ENCODE results near the gene ENTPD1.

The ENTPD1 gene

DNA sequence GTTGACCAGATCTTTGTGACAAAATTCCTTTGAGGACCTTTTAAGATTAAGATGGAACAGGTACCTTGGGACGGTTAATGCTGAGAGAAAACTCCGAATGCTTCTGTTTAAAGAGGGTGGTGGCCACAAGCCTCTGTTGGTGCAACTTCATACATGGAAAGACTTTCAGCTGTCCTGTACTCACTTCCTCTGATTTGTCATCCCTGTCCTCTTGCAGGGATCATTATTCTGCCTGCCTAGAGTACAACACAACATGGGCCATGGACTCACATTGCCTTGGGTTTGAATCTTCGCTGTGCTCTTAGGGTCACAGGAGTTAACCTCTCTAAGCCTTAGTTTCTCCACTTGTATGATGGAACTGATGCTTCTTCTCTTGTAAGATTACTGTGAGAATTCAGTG lies 75.1 kb downstream of the ENTPD1 start:
- DNase-seq: no peak

DNA sequence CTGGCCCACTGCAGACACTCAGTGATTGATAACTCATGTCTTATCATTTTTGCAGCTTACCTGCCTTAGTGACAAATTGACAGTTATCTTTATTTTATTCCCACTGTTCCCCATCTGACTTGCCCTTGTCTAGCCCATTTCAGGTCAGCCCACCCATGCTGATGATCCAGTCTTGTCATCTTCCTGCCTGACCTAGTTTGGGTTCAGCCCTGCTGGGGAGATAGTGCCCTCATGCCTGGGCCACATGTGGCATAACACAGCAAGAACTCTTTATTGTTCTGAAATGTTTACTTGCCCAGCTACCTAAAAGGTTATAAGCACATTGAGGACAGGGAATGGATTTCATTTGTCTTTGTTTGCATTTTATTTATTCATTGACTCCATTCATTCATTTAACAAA lies 75.6 kb downstream of the ENTPD1 start:
- DNase-seq: no peak

DNA sequence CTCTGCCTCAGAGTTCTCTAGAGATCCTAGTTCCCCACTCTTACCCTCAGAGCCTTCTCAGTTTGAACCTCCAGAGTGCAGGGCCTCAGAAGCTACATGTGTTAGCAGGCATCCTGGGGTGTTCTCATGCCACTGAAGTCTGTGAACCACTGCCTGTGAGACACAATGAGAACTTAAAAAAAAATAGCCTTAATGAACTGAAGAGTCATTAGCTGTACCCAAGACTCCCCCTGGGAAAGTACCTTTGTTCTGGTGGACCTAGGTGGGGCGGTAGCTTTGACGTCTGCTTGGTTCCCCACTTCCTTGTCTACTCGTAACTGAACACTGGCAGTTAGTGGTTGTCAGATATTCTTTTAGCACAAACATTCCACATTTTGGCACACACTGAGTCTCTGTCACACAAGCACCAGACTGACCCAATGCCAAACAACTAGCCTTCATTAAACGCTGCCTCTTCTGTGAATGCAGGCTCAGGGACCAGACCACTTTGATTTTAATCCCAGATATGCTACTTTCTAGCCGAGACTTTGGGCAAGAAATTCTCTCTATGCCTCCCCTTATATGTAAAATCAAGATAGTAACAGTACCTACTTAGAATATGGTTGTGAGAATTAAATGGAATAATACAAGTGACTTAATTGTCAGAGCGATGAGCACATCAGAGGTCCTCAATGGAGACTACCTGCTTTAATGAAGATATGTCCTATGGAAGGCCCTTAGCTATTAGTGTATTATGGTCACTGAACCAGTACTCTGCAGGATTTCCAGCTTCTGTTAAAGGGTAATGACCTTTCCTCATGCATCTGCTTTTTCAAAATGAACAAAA lies 76.5 kb downstream of the ENTPD1 start:
- no peak for DNase-seq

DNA sequence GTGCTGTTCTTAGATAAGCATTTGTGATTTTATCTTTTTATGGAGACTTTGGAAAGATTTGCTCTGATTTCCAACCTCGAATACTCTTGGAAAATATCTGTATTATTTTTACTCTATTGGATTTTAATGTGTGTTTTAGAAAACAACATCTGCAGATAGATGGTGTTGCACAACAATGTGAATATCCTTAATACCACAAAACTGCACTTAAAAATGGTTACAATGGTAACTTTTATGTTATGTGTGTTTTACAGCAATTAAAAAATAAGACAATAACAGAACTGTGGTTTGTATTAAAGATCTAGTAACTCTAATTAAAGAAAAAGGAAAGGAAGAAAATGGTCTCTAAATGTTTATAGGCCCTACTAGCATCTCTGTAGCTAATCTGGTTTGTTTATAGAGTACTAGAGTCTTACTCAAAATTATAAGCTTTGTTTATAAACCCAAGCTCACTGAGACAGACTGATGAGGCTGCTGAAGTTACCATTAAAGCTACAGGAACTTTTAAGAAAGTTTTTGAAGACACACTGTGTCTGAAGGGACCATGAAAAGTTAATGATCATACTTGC lies 77.2 kb downstream of the ENTPD1 start:
- no peak for DNase-seq

DNA sequence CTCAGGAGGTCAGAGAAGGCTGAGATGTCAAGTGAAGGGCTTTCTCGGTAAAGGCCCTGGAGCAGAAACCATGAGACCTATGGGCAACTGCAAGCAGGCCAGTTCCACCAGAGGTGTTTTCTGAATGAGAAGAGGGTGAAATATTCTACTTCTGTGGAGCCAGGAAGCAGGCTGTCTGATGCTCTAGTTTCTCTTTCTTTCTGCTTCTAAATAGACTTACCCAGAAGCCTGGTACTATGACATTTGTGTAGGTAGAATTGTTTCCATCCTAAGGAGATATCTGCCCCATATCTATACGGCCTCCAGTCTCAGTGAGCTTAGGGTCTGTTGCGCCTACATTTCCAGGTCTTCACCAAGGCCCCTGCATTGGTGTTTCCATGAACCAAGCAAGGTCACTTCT lies 78.4 kb downstream of the ENTPD1 start:
- DNase-seq: no peak

DNA sequence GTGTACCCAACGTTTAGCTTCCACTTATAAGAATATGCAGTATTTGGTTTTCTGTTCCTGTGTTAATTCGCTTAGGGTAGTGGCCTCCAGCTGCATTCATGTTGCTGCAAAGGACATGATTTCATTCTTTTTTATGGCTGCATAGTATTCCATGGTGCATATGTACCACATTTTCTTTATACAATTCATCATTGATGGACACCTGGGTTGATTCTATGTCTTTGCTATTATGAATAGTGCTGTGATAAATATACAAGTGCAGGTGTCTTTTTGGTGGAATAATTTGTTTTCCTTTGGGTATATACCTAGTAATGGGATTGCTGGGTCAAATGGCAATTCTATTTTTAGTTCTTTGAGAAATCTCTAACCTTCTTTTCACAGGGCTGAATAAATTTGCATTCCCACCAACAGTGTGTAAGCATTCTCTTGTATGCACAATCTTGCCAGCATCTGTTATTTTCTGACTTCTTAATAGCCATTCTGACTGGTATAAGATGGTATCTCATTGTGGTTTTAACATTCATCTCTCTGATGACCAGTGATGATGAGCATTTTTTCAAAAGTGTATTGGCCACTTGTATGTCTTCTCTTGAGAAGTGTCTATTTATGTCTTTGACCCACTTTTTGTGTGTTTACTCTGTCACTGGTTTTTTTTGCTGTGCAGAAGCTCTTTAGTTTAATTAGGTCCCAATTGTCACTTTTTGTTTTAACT lies 79.3 kb downstream of the ENTPD1 start:
- DNase-seq: no peak

DNA sequence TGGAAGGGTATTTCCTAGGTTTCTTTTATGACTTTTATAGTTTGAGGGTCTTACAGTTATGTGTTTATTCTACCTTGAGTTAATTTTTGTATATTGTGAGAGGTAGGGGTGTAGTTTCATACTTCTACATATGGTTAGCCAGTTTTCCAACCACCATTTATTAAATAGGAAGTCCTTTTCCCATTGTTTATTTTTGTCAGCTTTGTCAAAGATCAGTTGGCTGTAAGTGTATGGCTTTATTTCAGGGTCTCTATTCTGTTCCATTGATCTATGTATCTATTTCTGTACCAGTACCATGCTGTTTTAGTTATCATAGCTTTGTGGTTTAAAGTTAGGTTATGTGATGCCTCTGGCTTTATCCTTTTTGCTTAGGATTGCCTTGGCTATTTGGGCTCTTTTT lies 79.9 kb downstream of the ENTPD1 start:
- no peak for DNase-seq

DNA sequence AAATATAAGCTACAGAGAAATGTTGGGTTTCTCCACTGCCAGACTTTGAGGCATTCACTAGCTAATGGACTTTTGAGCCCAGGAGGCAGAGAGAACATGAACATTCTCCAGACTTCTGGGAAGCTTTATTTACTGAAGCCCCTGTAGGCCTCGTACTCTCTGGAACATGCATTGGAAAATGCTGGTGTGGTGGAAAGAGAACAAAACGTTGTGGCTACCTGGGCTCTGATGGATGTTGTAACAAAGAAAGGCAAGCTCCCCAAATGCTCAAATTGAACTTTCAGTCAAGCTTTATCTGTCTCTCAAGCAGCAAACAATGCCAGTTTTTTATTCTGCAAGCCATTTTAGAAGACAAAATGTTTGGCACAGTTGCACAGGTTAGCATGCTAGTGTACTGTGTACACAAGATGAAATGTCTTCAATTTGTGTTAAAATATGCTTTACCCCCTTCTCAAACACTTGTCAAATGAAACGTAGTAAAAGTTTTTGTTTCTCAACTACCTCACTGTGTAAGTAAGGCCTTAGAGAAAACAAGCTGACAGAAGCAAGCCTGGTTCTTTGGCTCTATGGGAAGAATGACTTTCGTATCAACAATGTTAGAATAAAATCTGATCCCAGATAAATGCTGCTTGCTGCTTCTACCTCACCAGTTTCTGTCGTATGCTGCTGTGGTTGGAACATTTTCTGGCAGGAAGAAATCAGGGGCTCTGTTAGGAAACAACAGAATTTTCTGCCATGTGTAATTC lies 80.8 kb downstream of the ENTPD1 start:
- DNase-seq: no peak

DNA sequence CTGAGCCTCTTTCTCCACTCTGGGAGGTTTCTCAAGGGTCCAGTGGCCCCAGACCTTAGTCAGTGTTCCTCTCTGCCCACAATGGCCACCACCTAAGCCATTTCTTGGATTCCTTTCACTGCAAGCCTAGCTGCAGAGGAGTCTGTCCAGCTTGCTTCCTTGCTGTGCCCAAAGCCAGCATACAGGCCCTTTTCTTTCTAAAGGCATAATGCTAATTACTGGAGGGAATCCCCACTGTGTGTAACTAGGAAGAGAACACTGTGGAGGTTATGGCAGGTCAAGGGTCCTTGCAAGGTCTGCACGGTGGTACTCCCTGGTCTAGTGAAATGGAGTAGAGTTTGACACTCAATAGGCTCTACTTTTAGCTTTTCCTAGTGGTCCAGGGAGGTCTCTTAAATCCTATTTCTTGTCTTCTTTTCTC lies 81.4 kb downstream of the ENTPD1 start:
- no peak for DNase-seq

DNA sequence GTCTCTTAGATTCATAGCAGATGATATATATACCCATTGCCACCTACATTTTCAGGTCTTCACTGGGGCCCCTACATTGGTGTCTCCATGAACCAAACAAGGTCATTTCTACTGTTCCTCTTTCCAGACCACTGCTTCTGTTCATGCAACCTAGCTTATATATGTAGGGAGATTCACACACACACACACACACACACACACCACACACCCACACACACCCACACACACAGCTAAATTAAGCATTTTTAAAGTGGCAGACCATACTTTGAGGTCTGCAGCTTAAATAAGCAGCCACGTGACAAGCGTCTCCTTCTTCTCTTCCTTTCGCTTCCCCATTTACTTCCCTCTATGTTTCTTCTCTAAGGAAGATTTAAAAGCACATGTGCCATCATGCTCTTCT lies 81.8 kb downstream of the ENTPD1 start:
- DNase-seq: peak in 1 of 56 donors; percentile 24

DNA sequence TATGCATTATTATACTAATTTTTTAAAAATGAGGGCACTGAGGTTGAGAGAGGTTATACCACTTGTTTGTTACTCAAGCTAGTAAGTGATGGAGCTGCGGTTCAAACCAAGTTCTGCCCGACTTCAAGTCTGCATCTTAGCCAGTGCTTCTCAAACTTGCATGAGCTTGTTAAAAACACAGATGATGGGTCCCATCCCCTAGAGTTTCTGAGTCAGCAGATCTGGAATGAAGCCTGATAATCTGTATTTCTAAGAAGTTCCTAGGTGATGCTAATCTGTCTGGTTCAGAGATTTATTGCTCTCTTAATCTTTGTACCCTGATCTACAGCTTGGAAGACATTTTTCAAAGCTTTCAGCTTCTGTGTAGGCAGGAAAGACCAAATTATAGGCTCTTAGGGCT lies 84.2 kb downstream of the ENTPD1 start:
- no peak for DNase-seq

DNA sequence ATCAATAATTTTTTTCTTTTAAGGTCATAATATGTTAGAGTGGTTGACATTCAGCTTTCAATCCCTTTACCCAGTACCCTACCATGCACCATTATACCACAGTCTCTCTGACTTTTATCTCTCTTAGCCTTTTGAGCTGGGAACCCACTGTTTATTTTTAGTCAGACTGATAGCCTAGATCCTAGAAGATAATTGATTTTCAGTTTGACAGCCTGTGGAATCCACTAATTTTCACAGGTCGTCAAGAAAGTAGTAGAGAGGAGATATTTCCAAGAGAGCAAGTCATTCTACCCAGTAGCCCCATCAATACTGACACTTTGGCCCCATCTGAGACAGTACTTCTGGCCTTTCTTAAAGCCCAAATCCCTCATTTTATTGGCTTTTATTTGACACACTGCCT lies 84.7 kb downstream of the ENTPD1 start:
- DNase-seq: no peak

DNA sequence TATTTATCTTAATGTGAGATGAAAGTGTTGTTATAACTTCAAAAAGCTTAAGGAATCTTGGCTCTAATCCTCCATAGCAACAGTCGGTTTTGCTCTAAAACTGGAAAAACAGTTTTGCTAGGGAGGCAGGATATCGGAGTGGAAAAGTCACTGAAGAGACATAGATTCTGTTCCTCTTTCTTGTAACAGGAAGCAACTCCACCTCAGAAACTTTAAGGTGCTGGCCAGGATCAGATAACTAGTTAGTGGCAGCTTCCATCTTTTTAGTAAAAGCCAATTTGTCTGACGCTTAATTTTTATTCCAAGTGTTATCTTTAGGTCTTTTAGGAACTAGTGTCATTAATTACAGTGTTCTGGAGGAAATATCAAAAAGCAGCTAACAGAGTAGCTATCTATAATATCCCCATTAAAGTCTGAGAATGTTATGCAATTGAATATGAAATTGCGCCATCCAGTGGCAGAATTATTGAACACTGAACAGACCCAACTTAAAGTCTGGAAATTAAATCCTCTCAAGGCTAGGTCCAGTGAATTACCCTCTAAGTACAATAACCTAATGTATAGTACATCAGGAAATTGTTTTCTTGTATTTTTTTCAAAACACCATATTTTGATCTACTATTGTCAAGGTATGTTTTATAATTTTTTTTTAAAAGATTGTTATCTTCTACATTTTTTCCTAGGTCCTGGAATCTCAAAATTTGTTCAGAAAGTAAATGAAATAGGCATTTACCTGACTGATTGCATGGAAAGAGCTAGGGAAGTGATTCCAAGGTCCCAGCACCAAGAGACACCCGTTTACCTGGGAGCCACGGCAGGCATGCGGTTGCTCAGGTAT lies 85.9 kb downstream of the ENTPD1 start:
- peak in 3 of 56 donors; percentile 6 to 48 (median 16) for DNase-seq

DNA sequence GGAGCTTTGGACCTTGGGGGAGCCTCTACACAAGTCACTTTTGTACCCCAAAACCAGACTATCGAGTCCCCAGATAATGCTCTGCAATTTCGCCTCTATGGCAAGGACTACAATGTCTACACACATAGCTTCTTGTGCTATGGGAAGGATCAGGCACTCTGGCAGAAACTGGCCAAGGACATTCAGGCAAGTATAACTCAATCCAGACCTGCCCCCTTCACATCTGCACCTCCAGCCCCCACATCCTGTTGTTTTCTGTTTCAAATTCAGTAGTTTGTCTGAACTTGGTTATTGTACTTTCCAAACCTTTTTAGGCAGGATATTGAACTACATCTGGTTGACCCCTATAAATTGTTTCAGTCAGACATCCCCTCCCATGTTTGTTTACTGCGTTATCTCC lies 89.4 kb downstream of the ENTPD1 start:
- DNase-seq: no peak

DNA sequence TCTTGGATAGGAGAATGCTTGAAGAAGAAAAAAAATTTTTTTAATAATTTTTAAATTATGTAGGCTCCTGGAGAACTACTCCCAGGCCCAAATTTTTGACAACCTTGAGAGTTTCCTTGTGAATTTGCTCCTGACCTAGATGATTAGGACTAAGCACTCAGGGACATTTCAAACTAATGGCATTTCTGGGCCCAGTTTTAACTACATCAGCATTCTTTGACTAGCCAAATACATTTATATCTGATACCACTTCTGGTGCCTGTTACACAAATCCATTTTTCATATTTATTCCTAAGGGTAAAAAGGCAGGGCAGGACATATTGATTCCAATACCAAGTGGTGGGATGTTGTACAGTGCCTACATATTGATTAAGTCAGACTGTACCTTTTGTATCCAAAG lies 91.0 kb downstream of the ENTPD1 start:
- no peak for DNase-seq

DNA sequence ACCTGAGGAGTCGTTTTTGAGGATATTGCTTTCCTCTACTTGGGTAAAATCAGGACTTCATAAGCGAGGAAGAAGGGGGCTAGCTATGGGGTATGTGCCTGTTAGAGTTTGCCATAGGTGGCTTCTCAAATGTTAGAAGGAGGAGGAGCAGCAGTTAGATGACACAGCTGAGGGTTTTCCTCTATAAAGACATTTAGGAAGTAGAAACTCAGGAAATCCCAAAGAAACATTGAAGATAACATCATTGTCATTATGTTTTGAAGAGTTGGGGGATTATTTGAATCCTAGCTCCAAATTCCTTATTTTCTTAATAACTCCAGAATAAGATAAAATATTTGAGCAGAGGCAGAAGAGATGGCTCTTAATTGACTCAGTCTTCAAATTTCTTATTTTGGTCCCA lies 92.9 kb downstream of the ENTPD1 start:
- no peak for DNase-seq

DNA sequence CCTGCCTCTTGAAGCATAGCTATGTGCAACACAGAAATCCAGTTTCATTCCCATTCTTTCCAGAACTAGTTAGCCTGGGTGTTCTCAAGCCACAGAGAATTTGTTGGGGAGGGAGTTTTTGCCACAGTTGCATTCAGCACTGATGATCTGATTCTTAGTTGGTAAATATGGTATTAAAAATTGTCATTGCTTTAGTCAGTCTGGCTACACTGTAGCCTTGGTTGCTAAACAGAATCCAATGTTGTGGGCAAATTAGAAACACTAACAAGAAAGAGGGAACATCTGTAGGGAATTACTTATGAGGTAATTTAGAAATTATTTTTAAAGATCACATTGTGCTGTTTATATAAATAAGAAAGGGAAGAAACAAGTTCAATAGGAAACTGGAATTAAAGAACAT lies 94.8 kb downstream of the ENTPD1 start:
- DNase-seq: no peak

DNA sequence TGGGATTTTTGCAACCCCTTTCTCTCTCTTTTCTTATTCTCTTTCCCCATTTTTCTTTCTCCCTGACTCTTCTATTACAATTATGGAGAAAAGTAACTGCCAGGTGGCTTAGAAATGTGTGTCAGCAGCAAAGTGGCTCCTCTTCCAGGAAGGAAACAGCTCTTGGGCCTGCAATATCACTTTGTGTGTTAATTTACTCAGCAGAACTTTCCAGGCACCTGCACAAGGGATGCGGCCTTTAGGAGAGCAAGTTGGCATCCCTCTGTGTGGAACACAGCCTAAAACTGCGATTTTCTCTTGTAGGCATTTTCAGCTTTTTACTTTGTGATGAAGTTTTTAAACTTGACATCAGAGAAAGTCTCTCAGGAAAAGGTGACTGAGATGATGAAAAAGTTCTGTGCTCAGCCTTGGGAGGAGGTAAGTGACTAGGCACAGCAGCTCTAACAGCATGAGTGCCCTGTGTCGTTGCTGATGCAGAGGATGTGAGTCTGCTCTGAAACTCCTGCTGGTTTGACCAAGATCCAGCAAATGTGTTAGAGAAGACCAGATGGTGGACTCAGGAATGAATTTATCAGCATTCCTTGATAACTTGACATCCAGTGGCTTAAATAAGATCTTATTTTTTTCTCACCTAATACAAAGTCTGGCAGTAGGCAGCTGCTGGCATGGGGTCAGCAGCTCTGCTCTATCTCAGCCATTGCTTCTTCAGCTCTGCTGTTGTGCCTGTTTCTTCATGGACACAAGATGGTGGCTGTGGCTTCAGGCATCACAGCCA lies 104.4 kb downstream of the ENTPD1 start:
- DNase-seq: no peak

DNA sequence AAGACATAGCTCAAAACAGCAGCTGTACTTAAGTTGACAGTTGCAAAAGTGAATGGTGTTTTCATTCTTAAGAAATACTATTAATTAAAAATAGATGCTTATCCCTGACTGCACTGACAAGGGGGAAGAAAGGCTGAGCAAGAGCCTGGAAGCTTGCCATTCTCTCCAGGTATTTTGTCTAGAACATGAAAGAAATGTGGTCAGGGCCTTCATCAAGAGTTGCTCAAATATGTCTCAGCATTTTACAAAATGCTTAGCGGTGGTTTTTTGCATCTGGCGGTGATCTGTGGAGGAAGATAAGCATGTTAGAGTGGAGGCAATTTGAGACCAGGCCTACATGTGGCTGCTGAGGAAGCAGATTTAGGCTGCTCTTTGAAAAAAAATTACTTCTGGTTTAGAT lies 105.4 kb downstream of the ENTPD1 start:
- no peak for DNase-seq

All from nucleus accumbens (tissue), 56 donors.